ENCODE data around the gene IL15. TPM values are rescaled to one million over a fixed set of nuclear protein-coding genes. Genes with fewer than 3 reads are reported as not detected.

Gene IL15
- total and polyA plus RNA-seq, 7 donors, result 1.4 to 3.0 (median 2.2) TPM

DNA sequence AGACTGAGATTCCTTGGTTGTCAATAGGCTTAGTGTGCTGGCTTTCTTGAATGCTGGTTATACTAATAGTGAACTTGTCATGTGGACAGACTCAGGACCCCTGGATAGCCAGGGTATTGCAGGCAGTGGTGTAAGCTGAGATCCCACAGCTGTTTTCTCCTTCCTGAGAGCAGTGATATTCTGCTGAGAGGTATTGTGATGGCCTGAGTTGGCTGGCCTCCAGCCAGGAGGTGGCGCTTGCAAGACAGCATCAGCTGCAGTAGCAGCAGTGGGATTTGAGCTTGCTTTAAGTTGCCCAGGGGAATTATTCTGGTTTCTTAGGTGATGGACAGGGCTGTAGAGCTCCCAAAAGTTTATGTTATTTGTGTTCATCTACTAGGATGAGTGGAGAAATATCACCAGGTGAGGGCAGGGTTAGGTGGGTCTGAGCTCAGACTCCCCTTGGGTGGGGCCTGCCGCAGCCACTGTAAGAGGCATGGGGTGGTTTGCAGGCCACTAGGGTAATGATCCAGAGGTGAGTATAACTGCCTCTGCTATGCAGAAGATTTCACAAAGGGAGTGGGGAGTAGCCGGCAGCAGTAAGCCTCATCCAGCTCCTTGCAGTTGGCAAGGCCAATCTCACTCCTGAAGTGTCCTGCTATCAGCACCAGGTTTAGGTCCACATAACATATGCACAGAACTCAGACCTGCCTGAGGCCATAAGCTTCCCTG, 66.2 kb downstream of the IL15 start:
- Histone ChIP-seq H3K4me1 (no peaks in the 10 kb centered on the region), H3K4me3 (no peak overlapping the region), H3K9me3 (peaks cover 10% of the 10 kb centered on the region), H3K27ac (no peak overlapping the region), H3K27me3 (ENCODE audit: insufficient read depth in 3 of 3, low read length in 2 of 3) (no peaks in the 10 kb centered on the region), H3K36me3 (ENCODE audit: insufficient read depth in 1 of 2, low read depth in 1 of 2) (no peaks in the 10 kb centered on the region)
- DNase-seq, result peak; percentile 26 to 67
- TF ChIP-seq, protein P1, sequence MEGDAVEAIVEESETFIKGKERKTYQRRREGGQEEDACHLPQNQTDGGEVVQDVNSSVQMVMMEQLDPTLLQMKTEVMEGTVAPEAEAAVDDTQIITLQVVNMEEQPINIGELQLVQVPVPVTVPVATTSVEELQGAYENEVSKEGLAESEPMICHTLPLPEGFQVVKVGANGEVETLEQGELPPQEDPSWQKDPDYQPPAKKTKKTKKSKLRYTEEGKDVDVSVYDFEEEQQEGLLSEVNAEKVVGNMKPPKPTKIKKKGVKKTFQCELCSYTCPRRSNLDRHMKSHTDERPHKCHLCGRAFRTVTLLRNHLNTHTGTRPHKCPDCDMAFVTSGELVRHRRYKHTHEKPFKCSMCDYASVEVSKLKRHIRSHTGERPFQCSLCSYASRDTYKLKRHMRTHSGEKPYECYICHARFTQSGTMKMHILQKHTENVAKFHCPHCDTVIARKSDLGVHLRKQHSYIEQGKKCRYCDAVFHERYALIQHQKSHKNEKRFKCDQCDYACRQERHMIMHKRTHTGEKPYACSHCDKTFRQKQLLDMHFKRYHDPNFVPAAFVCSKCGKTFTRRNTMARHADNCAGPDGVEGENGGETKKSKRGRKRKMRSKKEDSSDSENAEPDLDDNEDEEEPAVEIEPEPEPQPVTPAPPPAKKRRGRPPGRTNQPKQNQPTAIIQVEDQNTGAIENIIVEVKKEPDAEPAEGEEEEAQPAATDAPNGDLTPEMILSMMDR (IDR thresholded peaks at IDR 0.05), result no peak
- ATAC-seq, result peak; percentile 64 to 70 (median 67)
- 72 to 75% (median 73%) methylated on average over 3 of the region's 3 CpGs for WGBS, 3 donors
- intact Hi-C loops (cut with DNase I), result no loop called here

DNA sequence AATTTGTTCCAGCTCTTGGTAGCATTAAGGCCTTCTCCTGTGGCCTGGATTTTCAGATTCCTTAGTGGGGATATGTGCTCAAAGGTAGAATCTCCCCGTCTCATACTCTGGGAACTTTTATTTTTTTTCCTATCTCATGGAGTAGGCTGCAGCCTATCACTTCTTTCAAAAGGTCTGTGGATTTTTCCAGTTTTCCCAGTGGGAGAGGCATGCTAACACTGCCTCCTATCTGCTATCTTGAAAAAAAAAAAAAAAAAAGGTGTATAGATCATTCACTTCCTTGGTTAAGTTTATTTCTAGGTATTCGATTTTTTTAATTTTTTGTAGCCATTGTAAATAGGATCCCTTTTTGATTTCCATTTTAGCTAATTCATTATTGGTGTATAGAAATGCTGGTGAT, 67.1 kb downstream of the IL15 start:
- TF ChIP-seq, protein P1 (IDR thresholded peaks at IDR 0.05), result no peak
- whole genome bisulfite sequencing, 3 donors, result 95 to 99% (median 97%) methylated on average over 2 of the region's 2 CpGs
- Histone ChIP-seq H3K27me3 (ENCODE audit: insufficient read depth in 3 of 3, low read length in 2 of 3) (no peaks in the 10 kb centered on the region), H3K4me3 (no peak overlapping the region), H3K36me3 (ENCODE audit: insufficient read depth in 1 of 2, low read depth in 1 of 2) (no peaks in the 10 kb centered on the region), H3K4me1 (no peaks in the 10 kb centered on the region), H3K27ac (no peak overlapping the region), H3K9me3 (peaks cover 10% of the 10 kb centered on the region)
- ATAC-seq (no peak), DNase-seq (no peak)
- intact Hi-C loops (cut with DNase I), result no loop called here

DNA sequence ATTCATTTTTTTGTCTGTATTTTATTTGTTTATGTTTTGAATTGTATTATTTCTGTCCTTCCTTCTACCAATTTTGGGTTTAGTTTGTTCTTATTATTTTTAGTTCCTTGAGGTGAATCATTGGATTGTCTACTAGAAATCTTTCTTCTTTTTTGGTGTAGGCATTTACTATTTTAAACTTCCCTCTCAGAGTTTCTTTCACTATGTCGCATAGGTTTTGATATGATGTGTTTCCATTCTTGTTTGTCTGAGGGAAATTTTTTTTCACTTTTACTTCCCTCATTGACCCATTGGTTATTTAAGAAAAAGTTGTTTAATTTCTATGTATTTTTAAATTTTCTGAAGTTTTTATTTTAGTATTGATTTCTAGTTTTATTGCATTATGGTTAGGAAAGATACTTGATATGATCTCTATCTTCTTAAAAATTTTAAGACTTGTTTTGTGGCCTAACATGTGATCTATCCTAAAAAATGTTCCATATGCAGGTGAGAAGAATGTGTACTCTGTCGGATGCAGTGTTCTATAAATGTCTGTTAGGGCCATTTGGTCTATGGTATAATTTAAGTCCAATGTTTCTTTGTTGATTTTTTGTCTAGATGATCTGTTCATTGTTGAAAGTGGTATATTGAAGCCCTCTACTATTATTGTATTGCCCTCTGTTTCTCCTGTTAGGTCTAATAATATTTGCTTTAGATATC, 68.8 kb downstream of the IL15 start:
- no peak overlapping the region for H3K27ac ChIP-seq
- TF ChIP-seq, protein P1 (IDR thresholded peaks at IDR 0.05), result no peak
- H3K4me1 ChIP-seq, result no peaks in the 10 kb centered on the region
- intact Hi-C loops (cut with DNase I), result no loop called here
- no peak for DNase-seq
- no peak for ATAC-seq
- H3K4me3 ChIP-seq, result no peak overlapping the region
- no peaks in the 10 kb centered on the region for H3K36me3 ChIP-seq (ENCODE audit: insufficient read depth in 1 of 2, low read depth in 1 of 2)
- peaks cover 10% of the 10 kb centered on the region for H3K9me3 ChIP-seq
- no peaks in the 10 kb centered on the region for H3K27me3 ChIP-seq (ENCODE audit: insufficient read depth in 3 of 3, low read length in 2 of 3)
- 94 to 96% (median 96%) methylated on average over 2 of the region's 2 CpGs for WGBS, 3 donors

DNA sequence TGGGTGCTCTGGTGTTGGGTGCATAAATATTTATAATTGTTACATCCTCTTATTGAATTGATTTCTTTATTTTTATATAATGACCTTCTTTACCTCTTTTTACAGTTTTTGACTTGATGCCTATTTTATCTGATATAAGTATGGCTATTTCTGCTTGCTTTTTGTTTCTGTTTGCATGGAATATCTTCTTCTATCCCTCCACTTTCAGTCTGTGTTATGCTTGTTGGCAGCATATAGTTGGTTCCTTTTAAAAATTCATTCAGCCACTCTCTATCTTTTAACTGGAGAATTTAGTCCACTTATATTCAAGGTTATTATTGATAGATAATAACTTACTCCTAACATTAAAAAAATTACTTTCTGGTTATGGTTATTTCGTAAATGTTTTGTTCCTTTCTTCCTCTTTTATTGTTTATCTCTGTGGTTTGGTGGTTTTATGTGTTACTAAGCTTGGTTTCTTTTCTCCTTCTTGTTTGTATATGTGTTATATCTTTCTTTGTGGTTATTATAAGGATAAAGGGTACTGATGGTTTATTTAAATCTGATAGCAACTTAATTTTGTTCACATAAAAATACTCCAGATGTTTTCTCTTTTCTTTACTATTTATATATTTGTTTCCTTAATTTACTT, 69.5 kb downstream of the IL15 start:
- Histone ChIP-seq H3K27ac (no peak overlapping the region), H3K9me3 (peaks cover 10% of the 10 kb centered on the region), H3K4me3 (no peak overlapping the region), H3K4me1 (no peaks in the 10 kb centered on the region), H3K36me3 (ENCODE audit: insufficient read depth in 1 of 2, low read depth in 1 of 2) (no peaks in the 10 kb centered on the region), H3K27me3 (ENCODE audit: insufficient read depth in 3 of 3, low read length in 2 of 3) (no peaks in the 10 kb centered on the region)
- TF ChIP-seq, protein P1 (IDR thresholded peaks at IDR 0.05), result no peak
- no peak for DNase-seq
- intact Hi-C loops (cut with DNase I), result no loop called here
- ATAC-seq, result no peak
- 91 to 98% (median 94%) methylated on average over 1 of the region's 1 CpG for WGBS, 3 donors

Measured in psoas muscle (tissue), 8 donors.